GM19025 (cell line): Measurements from ENCODE around the gene SPI1.
"Not testable (repeated sequence)": the region's sequence is repeated elsewhere in the genome, so short reads cannot be mapped to it uniquely, and the experiment has no call there.

Source experiments
- ATAC-seq: cut with Tn5 transposase; IDR thresholded peaks from one replicate; pipeline ENCODE4 v1.9.1; 2021; ENCODE audit warnings: mild to moderate bottlenecking, low read depth, moderate library complexity; ENCODE audit not compliant: unreplicated experiment

The SPI1 gene

GRCh38 chr11:47328449-47329390, 49.6 kb downstream of the SPI1 start:
- ATAC-seq, result peak; percentile 73

GRCh38 chr11:47327949-47328348, 50.4 kb downstream of the SPI1 start:
- no peak for ATAC-seq

- no peak for ATAC-seq
Observed at GRCh38 chr11:47327025-47327424, 51.3 kb downstream of the SPI1 start.

GRCh38 chr11:47326198-47326597, 52.1 kb downstream of the SPI1 start:
- no peak for ATAC-seq

GRCh38 chr11:47325271-47326041, 52.9 kb downstream of the SPI1 start:
- ATAC-seq, result no peak

- ATAC-seq, result no peak
Observed at GRCh38 chr11:47324520-47324919, 53.8 kb downstream of the SPI1 start.

- ATAC-seq, result no peak
Observed at GRCh38 chr11:47318166-47318565, 60.2 kb downstream of the SPI1 start.

- ATAC-seq, result no peak
Observed at GRCh38 chr11:47317064-47317828, 61.1 kb downstream of the SPI1 start.

GRCh38 chr11:47316501-47316900, 61.8 kb downstream of the SPI1 start:
- ATAC-seq, result not testable (repeated sequence)

- ATAC-seq, result no peak
Observed at GRCh38 chr11:47314992-47315391, 63.4 kb downstream of the SPI1 start.

GRCh38 chr11:47308050-47308823, 70.1 kb downstream of the SPI1 start:
- ATAC-seq, result no peak

- no peak for ATAC-seq
Observed at GRCh38 chr11:47306484-47306844, 71.9 kb downstream of the SPI1 start.

GRCh38 chr11:47305734-47306483, 72.4 kb downstream of the SPI1 start:
- no peak for ATAC-seq
